Transverse colon (tissue), 4 donors: Measurements from ENCODE around the gene DCST2.

Experiments
- EP300 ChIP-seq: sonication (generic); formaldehyde crosslinking; IDR thresholded peaks from one replicate; pipeline ENCODE4 v1.6.1; 2017; ENCODE audit warnings: antibody characterized with exemption, low read depth
- POLR2A ChIP-seq: fragments of 450-650 bp; IDR thresholded peaks from one replicate; pipeline ENCODE4 v1.6.1; 2016; ENCODE audit warnings: antibody characterized with exemption, mild to moderate bottlenecking, moderate library complexity
- POLR2AphosphoS5 ChIP-seq, 3 donors: sonication (generic); formaldehyde crosslinking; IDR thresholded peaks; one replicate each; pipeline ENCODE4 v1.6.1; 2016; ENCODE audit warnings: antibody characterized with exemption in 3 of 3
- TF ChIP-seq, protein P1 (sequence below), 5 experiments: fragments of 200-600 bp in 3 of 5; fragments of 450-650 bp in 2 of 5; sonication (generic) in 3 of 5; IDR thresholded peaks; 1 replicate in 2 of 5; 2 replicates in 3 of 5; pipeline ENCODE4 v1.5.1; 2016 to 2017; ENCODE audit warnings: antibody characterized with exemption in 5 of 5, inconsistent platforms in 3 of 5, mild to moderate bottlenecking in 2 of 5, moderate library complexity in 1 of 5

DNA sequence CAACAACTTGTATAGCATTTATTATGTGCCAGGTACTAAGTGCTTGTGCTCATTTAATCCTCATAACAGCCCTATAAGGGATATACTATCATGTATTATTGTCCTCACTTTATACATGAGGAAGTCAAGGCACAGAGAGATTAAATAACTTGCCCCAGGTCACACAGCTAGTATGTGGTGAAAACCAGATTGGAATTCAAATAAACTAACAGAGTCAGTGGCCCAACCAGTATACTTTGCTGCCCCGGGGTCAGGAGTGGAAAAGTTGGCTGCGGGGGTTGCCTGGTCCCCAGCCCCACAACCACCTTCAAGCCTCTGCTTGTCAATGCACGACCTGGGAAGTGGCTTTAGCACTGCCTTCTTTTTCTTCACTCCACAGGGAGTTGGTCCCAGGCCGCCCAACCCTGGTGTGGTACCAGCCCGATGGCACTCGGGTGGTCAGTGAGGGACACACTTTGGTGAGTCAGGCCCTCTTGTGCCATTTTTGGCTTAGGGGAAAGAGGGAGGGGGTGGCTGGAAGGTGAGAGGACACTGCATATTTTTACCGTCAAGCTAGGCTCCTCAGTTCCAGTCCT lies 20.0 kb upstream of the DCST2 start:
- TF ChIP-seq EP300 (no peak), POLR2A (no peak), POLR2AphosphoS5 (IDR thresholded peaks at IDR 0.05) (no peak)
- TF ChIP-seq, protein P1, sequence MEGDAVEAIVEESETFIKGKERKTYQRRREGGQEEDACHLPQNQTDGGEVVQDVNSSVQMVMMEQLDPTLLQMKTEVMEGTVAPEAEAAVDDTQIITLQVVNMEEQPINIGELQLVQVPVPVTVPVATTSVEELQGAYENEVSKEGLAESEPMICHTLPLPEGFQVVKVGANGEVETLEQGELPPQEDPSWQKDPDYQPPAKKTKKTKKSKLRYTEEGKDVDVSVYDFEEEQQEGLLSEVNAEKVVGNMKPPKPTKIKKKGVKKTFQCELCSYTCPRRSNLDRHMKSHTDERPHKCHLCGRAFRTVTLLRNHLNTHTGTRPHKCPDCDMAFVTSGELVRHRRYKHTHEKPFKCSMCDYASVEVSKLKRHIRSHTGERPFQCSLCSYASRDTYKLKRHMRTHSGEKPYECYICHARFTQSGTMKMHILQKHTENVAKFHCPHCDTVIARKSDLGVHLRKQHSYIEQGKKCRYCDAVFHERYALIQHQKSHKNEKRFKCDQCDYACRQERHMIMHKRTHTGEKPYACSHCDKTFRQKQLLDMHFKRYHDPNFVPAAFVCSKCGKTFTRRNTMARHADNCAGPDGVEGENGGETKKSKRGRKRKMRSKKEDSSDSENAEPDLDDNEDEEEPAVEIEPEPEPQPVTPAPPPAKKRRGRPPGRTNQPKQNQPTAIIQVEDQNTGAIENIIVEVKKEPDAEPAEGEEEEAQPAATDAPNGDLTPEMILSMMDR (IDR thresholded peaks at IDR 0.05): no peak
